ENCODE results near the gene SPHK1.

SPHK1 gene

GRCh38 chr17:76404976-76405563 is 20.7 kb downstream of the SPHK1 start:
- Histone ChIP-seq H3K9ac (ENCODE audit: low read depth, low read length, poor library complexity, severe bottlenecking) (no peak overlapping the region), H3K79me2 (ENCODE audit: insufficient read depth, low read length) (peaks cover 29% of the 10 kb centered on the region; the same call in 1 of the 2 replicates), H3K36me3 (ENCODE audit: insufficient read depth, low read length) (peaks cover 61% of the 10 kb centered on the region; the same call in 1 of the 2 replicates), H3K27me3 (ENCODE audit: insufficient read depth, low read length, poor library complexity, severe bottlenecking) (no peaks in the 10 kb centered on the region), H3K4me3 (ENCODE audit: low read length, poor library complexity, severe bottlenecking) (no peak overlapping the region), H2AFZ (ENCODE audit: low read length) (no peak overlapping the region), H3F3A (ENCODE audit: low read depth) (no peaks in the 10 kb centered on the region), H3K4me2 (ENCODE audit: low read depth, low read length, poor library complexity, severe bottlenecking) (no peak overlapping the region), H4K20me1 (ENCODE audit: insufficient read depth, low read length, poor library complexity, severe bottlenecking) (peaks cover 8% of the 10 kb centered on the region), H3K9me2 (replicated peaks; ENCODE audit: low read depth, low read length) (no peaks in the 10 kb centered on the region), H3K9me3 (ENCODE audit: insufficient read depth, low read depth, low read length) (no peaks in the 10 kb centered on the region), H3K4me1 (ENCODE audit: insufficient read depth, low read length, poor library complexity, severe bottlenecking) (no peaks in the 10 kb centered on the region)
- TF ChIP-seq CTCF (conservative IDR thresholded peaks at IDR 0.05; ENCODE audit: low read length) (no peak), EZH2phosphoT487 (IDR thresholded peaks at IDR 0.05; ENCODE audit: borderline replicate concordance) (no peak)

- Histone ChIP-seq H3K4me2 (ENCODE audit: low read depth, low read length, poor library complexity, severe bottlenecking) (no peak overlapping the region), H3K9ac (ENCODE audit: low read depth, low read length, poor library complexity, severe bottlenecking) (no peak overlapping the region), H3K36me3 (ENCODE audit: insufficient read depth, low read length) (peaks cover 59% of the 10 kb centered on the region; the same call in 1 of the 2 replicates), H3K9me2 (replicated peaks; ENCODE audit: low read depth, low read length) (no peaks in the 10 kb centered on the region), H3K4me3 (ENCODE audit: low read length, poor library complexity, severe bottlenecking) (no peak overlapping the region), H3K27me3 (ENCODE audit: insufficient read depth, low read length, poor library complexity, severe bottlenecking) (no peaks in the 10 kb centered on the region), H3F3A (ENCODE audit: low read depth) (no peaks in the 10 kb centered on the region), H4K20me1 (ENCODE audit: insufficient read depth, low read length, poor library complexity, severe bottlenecking) (peaks cover 9% of the 10 kb centered on the region), H2AFZ (ENCODE audit: low read length) (no peak overlapping the region), H3K79me2 (ENCODE audit: insufficient read depth, low read length) (peaks cover 32% of the 10 kb centered on the region; the same call in 1 of the 2 replicates), H3K9me3 (ENCODE audit: insufficient read depth, low read depth, low read length) (no peaks in the 10 kb centered on the region), H3K4me1 (ENCODE audit: insufficient read depth, low read length, poor library complexity, severe bottlenecking) (no peaks in the 10 kb centered on the region)
- TF ChIP-seq EZH2phosphoT487 (IDR thresholded peaks at IDR 0.05; ENCODE audit: borderline replicate concordance): no peak
- no peak for TF ChIP-seq CTCF (conservative IDR thresholded peaks at IDR 0.05; ENCODE audit: low read length)
Measured at GRCh38 chr17:76405607-76405966, 21.2 kb downstream of the SPHK1 start.

GRCh38 chr17:76405967-76406647 is 21.7 kb downstream of the SPHK1 start:
- Histone ChIP-seq H2AFZ (ENCODE audit: low read length) (no peak overlapping the region), H3K4me2 (ENCODE audit: low read depth, low read length, poor library complexity, severe bottlenecking) (no peak overlapping the region), H3K9me3 (ENCODE audit: insufficient read depth, low read depth, low read length) (no peaks in the 10 kb centered on the region), H4K20me1 (ENCODE audit: insufficient read depth, low read length, poor library complexity, severe bottlenecking) (peaks cover 13% of the 10 kb centered on the region), H3K79me2 (ENCODE audit: insufficient read depth, low read length) (peaks cover 33% of the 10 kb centered on the region; the same call in 1 of the 2 replicates), H3K9ac (ENCODE audit: low read depth, low read length, poor library complexity, severe bottlenecking) (no peak overlapping the region), H3K27me3 (ENCODE audit: insufficient read depth, low read length, poor library complexity, severe bottlenecking) (no peaks in the 10 kb centered on the region), H3K9me2 (replicated peaks; ENCODE audit: low read depth, low read length) (no peaks in the 10 kb centered on the region), H3K36me3 (ENCODE audit: insufficient read depth, low read length) (peaks cover 58% of the 10 kb centered on the region; the same call in 1 of the 2 replicates), H3K4me1 (ENCODE audit: insufficient read depth, low read length, poor library complexity, severe bottlenecking) (no peaks in the 10 kb centered on the region), H3F3A (ENCODE audit: low read depth) (no peaks in the 10 kb centered on the region), H3K4me3 (ENCODE audit: low read length, poor library complexity, severe bottlenecking) (no peak overlapping the region)
- TF ChIP-seq EZH2phosphoT487 (IDR thresholded peaks at IDR 0.05; ENCODE audit: borderline replicate concordance) (no peak), CTCF (conservative IDR thresholded peaks at IDR 0.05; ENCODE audit: low read length) (no peak)
